ENCODE data around the gene ADAMTS1. TPM values are rescaled to one million over a fixed set of nuclear protein-coding genes. Genes with fewer than 3 reads are reported as not detected.

The ADAMTS1 gene
- total RNA-seq, result 4.6 and 6.7 TPM in 2 replicates

GRCh38 chr21:26845066-26845758 is at the start of gene ADAMTS1:
TSS of gene ADAMTS1 (minus strand) at chr21:26845409. CDS start at chr21:26844954, 455 bp downstream.

Other genes with a start within 250 kb of the ADAMTS1 start
- 0.43 and 2.9 TPM in 2 replicates for gene ADAMTS5, start 121.7 kb upstream of the ADAMTS1 start, total RNA-seq